Measurements from ENCODE around the gene QKI.
A peak's percentile ranks its signal among the peaks of the same experiment; 100 is the strongest.

QKI gene

GRCh38 chr6:163490826-163491577 lies 76.5 kb downstream of the QKI start:
- DNase-seq = no peak

- DNase-seq = no peak
These were observed 77.3 kb downstream of the QKI start for GRCh38 chr6:163491737-163492300.

GRCh38 chr6:163494279-163494727 lies 79.8 kb downstream of the QKI start:
- no peak for DNase-seq

GRCh38 chr6:163496205-163496604 lies 81.7 kb downstream of the QKI start:
- DNase-seq = no peak

- peak; percentile 10 to 24 for DNase-seq
These were observed 85.6 kb downstream of the QKI start for GRCh38 chr6:163500105-163500504.

GRCh38 chr6:163501026-163501425 lies 86.5 kb downstream of the QKI start:
- no peak for DNase-seq

- no peak for DNase-seq
These were observed 86.9 kb downstream of the QKI start for GRCh38 chr6:163501439-163501838.

GRCh38 chr6:163504984-163505640 lies 90.6 kb downstream of the QKI start:
- no peak for DNase-seq

GRCh38 chr6:163507965-163508364 lies 93.4 kb downstream of the QKI start:
- no peak for DNase-seq

- DNase-seq = no peak
These were observed 98.5 kb downstream of the QKI start for GRCh38 chr6:163513003-163513402.

GRCh38 chr6:163513570-163514166 lies 99.2 kb downstream of the QKI start:
- no peak for DNase-seq

- DNase-seq = no peak
These were observed 102.4 kb downstream of the QKI start for GRCh38 chr6:163516908-163517307.

GRCh38 chr6:163520956-163521355 lies 106.4 kb downstream of the QKI start:
- no peak for DNase-seq

- no peak for DNase-seq
These were observed 107.5 kb downstream of the QKI start for GRCh38 chr6:163522033-163522432.

GRCh38 chr6:163525926-163526325 lies 111.4 kb downstream of the QKI start:
- DNase-seq = no peak

- no peak for DNase-seq
These were observed 111.8 kb downstream of the QKI start for GRCh38 chr6:163526346-163526745.

- DNase-seq = no peak
These were observed 112.8 kb downstream of the QKI start for GRCh38 chr6:163527291-163527690.

GRCh38 chr6:163529605-163530004 lies 115.1 kb downstream of the QKI start:
- no peak for DNase-seq

- DNase-seq = no peak
These were observed 115.9 kb downstream of the QKI start for GRCh38 chr6:163530406-163530805.

GRCh38 chr6:163531122-163531521 lies 116.6 kb downstream of the QKI start:
- DNase-seq = no peak

GRCh38 chr6:163532526-163533078 lies 118.1 kb downstream of the QKI start:
- DNase-seq = no peak

- DNase-seq = peak; percentile 71 to 79
These were observed 118.9 kb downstream of the QKI start for GRCh38 chr6:163533443-163533842.

- no peak for DNase-seq
These were observed 122.3 kb downstream of the QKI start for GRCh38 chr6:163536770-163537169.
